HG03103 (cell line): ENCODE results near the gene PPRC1.

ENCODE experiments used
- ATAC-seq: cut with Tn5 transposase; IDR thresholded peaks from one replicate; pipeline ENCODE4 v1.9.1; 2021; ENCODE audit warnings: low read depth; ENCODE audit not compliant: unreplicated experiment

The PPRC1 gene

GRCh38 chr10:102116656-102117055 lies 16.2 kb upstream of the PPRC1 start:
- ATAC-seq: no peak

GRCh38 chr10:102117391-102118159 lies 15.3 kb upstream of the PPRC1 start:
- no peak for ATAC-seq

- no peak for ATAC-seq
These were observed 14.0 kb upstream of the PPRC1 start for GRCh38 chr10:102118867-102119266.

GRCh38 chr10:102119417-102120141 lies 13.3 kb upstream of the PPRC1 start:
- ATAC-seq: no peak

GRCh38 chr10:102120142-102120990 lies 12.5 kb upstream of the PPRC1 start, which contains the start of gene LDB1:
TSS of gene LDB1 (minus strand) at chr10:102120368. CDS start at chr10:102120110, 258 bp downstream.
- ATAC-seq: peak; percentile 40

- no peak for ATAC-seq
These were observed 11.7 kb upstream of the PPRC1 start for GRCh38 chr10:102120991-102121738.

- no peak for ATAC-seq
These were observed 11.0 kb upstream of the PPRC1 start for GRCh38 chr10:102121739-102122372.

- ATAC-seq: no peak
These were observed 10.4 kb upstream of the PPRC1 start for GRCh38 chr10:102122450-102122849.

- ATAC-seq: no peak
These were observed 9.6 kb upstream of the PPRC1 start for GRCh38 chr10:102123223-102123622.

GRCh38 chr10:102131286-102132170 lies 1.3 kb upstream of the PPRC1 start:
- no peak for ATAC-seq

- ATAC-seq: no peak
These were observed 662 bp upstream of the PPRC1 start for GRCh38 chr10:102132193-102132562.

GRCh38 chr10:102133373-102134195 lies 744 bp downstream of the PPRC1 start:
- ATAC-seq: no peak

- ATAC-seq: no peak
These were observed 1.6 kb downstream of the PPRC1 start for GRCh38 chr10:102134416-102134815.

GRCh38 chr10:102135956-102136526 lies 3.2 kb downstream of the PPRC1 start:
- ATAC-seq: no peak

- ATAC-seq: no peak
These were observed 6.7 kb downstream of the PPRC1 start for GRCh38 chr10:102139281-102140110.

- ATAC-seq: no peak
These were observed 7.4 kb downstream of the PPRC1 start for GRCh38 chr10:102140218-102140617.
